Activated CD4-positive, alpha-beta T cell treated with anti-CD3 and anti-CD28 coated beads for 36 hours (primary cell): ENCODE data around the gene COLEC11. TPM values are rescaled to one million over a fixed set of nuclear protein-coding genes. Genes with fewer than 3 reads are reported as not detected.

Experiments
- ATAC-seq: fragments of 200-7000 bp; cut with Tn5 transposase; one replicate; pipeline ENCODE4 v1.10.0; 2021; ENCODE audit warnings: mild to moderate bottlenecking, moderate library complexity
- CTCF ChIA-PET: fragments of 350-600 bp; sonication (Branson Sonifier 250); formaldehyde crosslinking; loops from one replicate; lab custom pipeline; 2021; ENCODE audit warnings: antibody characterized with exemption; lab: Charles Lee
- POLR2A ChIA-PET: fragments of 350-600 bp; sonication (Branson Sonifier 250); formaldehyde crosslinking; loops from one replicate; lab custom pipeline; 2021; ENCODE audit warnings: antibody characterized with exemption, inconsistent platforms; lab: Charles Lee
- DNase-seq: peaks from one replicate; pipeline ENCODE4 v3.0.0-alpha.2; 2020
- H3K27ac Mint-ChIP-seq: one replicate; pipeline ENCODE4 v1.8.0; 2021; ENCODE audit warnings: mixed read lengths
- H3K27me3 Mint-ChIP-seq: one replicate; pipeline ENCODE4 v1.8.0; 2021; ENCODE audit warnings: mixed read lengths
- H3K36me3 Mint-ChIP-seq: one replicate; pipeline ENCODE4 v1.8.0; 2021; ENCODE audit warnings: low read depth, mixed read lengths
- H3K4me1 Mint-ChIP-seq: one replicate; pipeline ENCODE4 v1.8.0; 2021; ENCODE audit warnings: mixed read lengths
- H3K4me3 Mint-ChIP-seq: one replicate; pipeline ENCODE4 v1.8.0; 2021; ENCODE audit warnings: mild to moderate bottlenecking, moderate library complexity, mixed read lengths
- H3K9me3 Mint-ChIP-seq: one replicate; pipeline ENCODE4 v1.8.0; 2021; ENCODE audit warnings: low read depth, mixed read lengths
- intact Hi-C, 2 experiments: fragments of 100-400 bp; cut with DNase I in 1 of 2; cut with micrococcal nuclease in 1 of 2; formaldehyde crosslinking; loops; one replicate each; pipeline versions ENCODE4 v1.14.2 to v1.15.1; 2022 to 2024; cut with DNase I, micrococcal nuclease
- total RNA-seq, 2 experiments: library from RNA; stranded (reverse); gene quantifications; one replicate each; pipeline ENCODE4 v1.2.3, GENCODE V29; 2021

The COLEC11 gene
- total RNA-seq, 2 experiments from 2014 or later, result 0.18 to 0.37 TPM

DNA sequence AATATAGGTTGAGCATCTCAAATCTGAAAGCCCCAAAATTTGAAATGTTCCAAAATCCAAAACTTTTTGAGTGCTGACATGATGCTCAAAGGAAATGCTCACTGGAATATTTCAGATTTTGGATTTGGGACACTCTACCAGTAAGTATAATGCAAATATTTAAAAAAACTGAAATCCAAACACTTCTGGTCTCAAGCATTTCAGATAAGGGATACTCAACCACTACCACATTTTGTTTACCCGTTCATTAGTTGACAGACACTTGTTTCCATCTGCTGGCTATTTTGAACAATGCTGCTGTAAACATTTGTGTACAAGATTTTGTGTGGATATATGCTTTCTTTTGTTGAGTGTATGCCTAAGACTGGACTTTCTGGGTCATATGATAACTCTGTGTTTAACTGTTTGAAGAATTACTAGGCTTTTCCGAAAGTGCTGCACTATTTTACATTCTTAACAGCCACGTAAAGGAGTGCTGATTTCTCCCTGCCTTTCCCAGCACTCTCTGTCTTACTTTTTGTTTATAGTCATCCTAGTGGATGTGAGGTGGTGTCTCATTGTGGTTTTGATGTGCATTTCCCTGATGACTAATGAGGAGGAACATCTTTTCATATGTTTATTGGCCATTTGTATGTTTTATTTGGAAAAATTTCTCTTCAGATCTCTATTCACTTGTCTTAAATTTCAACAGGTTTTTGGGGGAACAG lies 89.0 kb downstream of the COLEC11 start:
- intact Hi-C loops, result no loop called here
- DNase-seq (no peak), ATAC-seq (no peak)
- H3K27me3 Mint-ChIP-seq, result peaks cover 17% of the 10 kb centered on the region
- no peak overlapping the region for H3K4me3 Mint-ChIP-seq
- CTCF ChIA-PET, result no interaction called here
- POLR2A ChIA-PET, result no interaction called here
- no peaks in the 10 kb centered on the region for H3K4me1 Mint-ChIP-seq
- H3K9me3 Mint-ChIP-seq, result no peaks in the 10 kb centered on the region
- H3K36me3 Mint-ChIP-seq, result no peaks in the 10 kb centered on the region
- H3K27ac Mint-ChIP-seq, result no peak overlapping the region

- peaks cover 21% of the 10 kb centered on the region for H3K27me3 Mint-ChIP-seq
- peaks cover 7% of the 10 kb centered on the region for H3K9me3 Mint-ChIP-seq
- CTCF ChIA-PET, result no interaction called here
Observed at GRCh38 chr2:3689998-3690748, 95.3 kb downstream of the COLEC11 start.

DNA sequence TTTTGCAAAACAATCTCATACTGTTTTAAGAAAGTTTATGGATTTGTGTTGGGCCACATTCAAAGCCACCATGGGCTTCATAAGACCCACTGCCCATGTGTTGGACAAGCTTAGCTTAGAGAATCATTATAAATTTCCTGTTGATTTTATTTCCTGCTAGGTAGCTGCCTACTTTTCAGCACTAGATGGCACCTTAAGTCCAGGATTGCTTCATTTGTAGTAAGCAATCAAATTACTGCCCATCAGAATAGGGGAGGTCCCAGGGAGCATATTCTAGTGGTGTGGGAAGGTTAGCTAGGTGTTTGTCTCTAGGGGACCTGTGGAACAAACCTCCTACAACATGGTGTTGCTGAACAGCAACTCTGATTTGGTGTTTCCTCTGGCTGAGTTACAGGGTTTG lies 97.5 kb downstream of the COLEC11 start:
- intact Hi-C loops, result no loop called here
- no peaks in the 10 kb centered on the region for H3K36me3 Mint-ChIP-seq
- no peaks in the 10 kb centered on the region for H3K4me1 Mint-ChIP-seq
- DNase-seq, result no peak
- no peak for ATAC-seq
- POLR2A ChIA-PET, result no interaction called here
- H3K4me3 Mint-ChIP-seq, result no peak overlapping the region
- H3K9me3 Mint-ChIP-seq, result peaks cover 7% of the 10 kb centered on the region
- peaks cover 13% of the 10 kb centered on the region for H3K27me3 Mint-ChIP-seq
- H3K27ac Mint-ChIP-seq, result no peak overlapping the region
- CTCF ChIA-PET, result interaction anchor here (1.3 kb wide), 1 partner anchor 8 kb away, joined by 3 read pairs; no protein-coding TSS in a partner anchor

More at GRCh38 chr2:3689998-3690748, 95.3 kb downstream of the COLEC11 start:
- no peak for DNase-seq
- no peak for ATAC-seq
- no peak overlapping the region for H3K27ac Mint-ChIP-seq
- no peaks in the 10 kb centered on the region for H3K36me3 Mint-ChIP-seq
- no peak overlapping the region for H3K4me3 Mint-ChIP-seq
- H3K4me1 Mint-ChIP-seq, result no peaks in the 10 kb centered on the region
- intact Hi-C loops, result no loop called here
- POLR2A ChIA-PET, result no interaction called here

Other genes starting within 250 kb of the COLEC11 start
- gene EIPR1, start 217.3 kb upstream of the COLEC11 start, total RNA-seq, result 10 to 100 TPM; 38.6 to 58.2 TPM
- 10 to 100 TPM; 60.0 to 73.1 TPM for gene TRAPPC12, start 215.4 kb upstream of the COLEC11 start, total RNA-seq
- gene ADI1, start 75.6 kb upstream of the COLEC11 start, total RNA-seq, result 10 to 100 TPM; 32.3 to 33.3 TPM
- 10 to 100 TPM; 14.6 to 24.0 TPM for gene RNASEH1, start 36.8 kb upstream of the COLEC11 start, total RNA-seq
- 1,000 to 10,000 TPM; 1,481 to 1,840 TPM for gene RPS7, start 19.9 kb upstream of the COLEC11 start, total RNA-seq
- gene ALLC, start 63.1 kb downstream of the COLEC11 start, total RNA-seq, result not detected
- gene DCDC2C, start 108.5 kb downstream of the COLEC11 start, total RNA-seq, result not detected